NCI-H1105 treated with DMSO at 0.1 percent for 48 hours (cell line): ENCODE data around the gene CAB39L.

ENCODE experiments used
- DNase-seq: peaks from one replicate; lab custom pipeline; 2025; lab: John Stamatoyannopoulos, UW

Gene CAB39L

GRCh38 chr13:49443704-49444523 lies at the start of gene CAB39L, which contains the start of gene SETDB2:
Gene CAB39L (minus strand): TSS chr13:49444064. CDS start chr13:49382910, 61,154 bp downstream.
Gene SETDB2 (plus strand): TSS chr13:49444274. CDS start chr13:49451894, 7,620 bp downstream.
- DNase-seq = peak; percentile 96

- DNase-seq = no peak
Observed at GRCh38 chr13:49488563-49488962, 44.7 kb upstream of the CAB39L start.

DNA sequence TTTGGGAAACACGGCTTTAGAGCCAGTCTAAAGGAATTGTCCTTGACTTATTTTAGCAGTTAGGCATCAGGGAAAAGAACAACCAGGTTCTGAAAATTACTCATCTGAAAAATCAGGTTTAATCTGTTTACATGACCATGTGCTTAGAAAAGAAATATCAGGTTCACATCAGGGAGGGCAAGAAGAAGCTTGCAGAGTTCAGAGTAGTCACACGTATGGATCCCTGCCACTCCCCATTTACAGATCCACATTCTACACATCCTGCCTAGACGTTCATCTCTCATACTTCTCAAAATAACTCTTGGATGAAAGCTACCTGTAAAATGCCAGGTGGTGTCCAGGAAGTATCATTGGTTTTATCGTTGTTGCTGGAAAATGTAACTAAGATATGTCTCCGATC lies 37.9 kb upstream of the CAB39L start:
- no peak for DNase-seq

DNA sequence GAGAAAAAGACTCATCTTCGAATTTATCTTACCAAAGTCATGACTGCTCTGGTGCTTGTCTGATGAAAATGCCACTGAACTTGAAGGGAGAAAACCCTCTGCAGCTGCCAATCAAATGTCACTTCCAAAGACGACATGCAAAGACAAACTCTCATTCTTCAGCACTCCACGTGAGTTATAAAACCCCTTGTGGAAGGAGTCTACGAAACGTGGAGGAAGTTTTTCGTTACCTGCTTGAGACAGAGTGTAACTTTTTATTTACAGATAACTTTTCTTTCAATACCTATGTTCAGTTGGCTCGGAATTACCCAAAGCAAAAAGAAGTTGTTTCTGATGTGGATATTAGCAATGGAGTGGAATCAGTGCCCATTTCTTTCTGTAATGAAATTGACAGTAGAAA lies 32.7 kb upstream of the CAB39L start:
- no peak for DNase-seq

GRCh38 chr13:49472186-49472585 lies 28.3 kb upstream of the CAB39L start:
- no peak for DNase-seq

GRCh38 chr13:49466292-49466838 lies 22.5 kb upstream of the CAB39L start:
- DNase-seq = no peak

GRCh38 chr13:49464621-49465325 lies 20.9 kb upstream of the CAB39L start:
- DNase-seq = no peak

- no peak for DNase-seq
Observed at GRCh38 chr13:49464085-49464484, 20.2 kb upstream of the CAB39L start.

DNA sequence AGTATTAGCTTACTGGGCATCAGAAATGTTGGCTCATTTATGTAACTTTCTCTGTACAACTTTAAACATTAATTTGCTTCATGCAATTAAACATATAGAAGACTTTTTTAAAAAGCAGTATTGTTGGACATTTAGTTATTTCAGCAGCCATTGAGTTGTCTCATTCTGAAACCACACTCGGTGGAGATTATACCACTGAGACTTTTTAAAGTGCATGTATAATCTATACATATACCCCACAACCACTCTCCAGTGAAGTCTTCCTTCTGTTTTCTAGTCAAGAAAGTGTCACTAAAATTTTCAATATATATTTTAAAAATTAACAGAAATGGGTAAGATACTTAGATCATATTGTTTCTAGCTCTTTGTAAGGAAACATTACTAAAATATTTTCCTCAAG lies 15.7 kb upstream of the CAB39L start:
- DNase-seq = no peak

GRCh38 chr13:49457221-49457620 lies 13.4 kb upstream of the CAB39L start:
- no peak for DNase-seq

GRCh38 chr13:49456156-49456555 lies 12.3 kb upstream of the CAB39L start:
- DNase-seq = no peak

- DNase-seq = no peak
Observed at GRCh38 chr13:49455007-49455398, 11.1 kb upstream of the CAB39L start.

- DNase-seq = no peak
Observed at GRCh38 chr13:49454388-49455006, 10.6 kb upstream of the CAB39L start.

- DNase-seq = no peak
Observed at GRCh38 chr13:49453465-49453864, 9.6 kb upstream of the CAB39L start.

GRCh38 chr13:49452725-49453457 lies 9.0 kb upstream of the CAB39L start:
- DNase-seq = no peak

GRCh38 chr13:49450105-49450819 lies 6.4 kb upstream of the CAB39L start:
- DNase-seq = no peak

GRCh38 chr13:49448753-49449152 lies 4.9 kb upstream of the CAB39L start:
- DNase-seq = no peak

DNA sequence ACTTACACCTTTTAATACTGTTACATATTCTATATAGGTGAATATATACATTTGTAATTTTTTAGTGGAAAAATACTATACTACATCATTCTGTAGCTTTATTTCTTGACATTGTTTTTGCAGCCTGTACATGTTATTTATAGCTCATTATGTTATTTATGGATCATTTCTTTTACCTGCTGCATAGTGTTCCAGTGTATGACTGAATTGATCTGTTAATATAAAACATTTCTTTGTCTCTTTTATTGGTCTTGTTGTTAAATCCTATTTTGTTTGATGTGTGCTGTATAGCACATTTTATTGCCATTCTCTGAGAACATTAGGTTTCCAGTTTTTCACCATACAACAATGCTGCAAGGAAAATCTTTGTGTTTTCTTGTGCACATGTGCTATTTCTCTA lies 2.6 kb upstream of the CAB39L start:
- DNase-seq = no peak

- DNase-seq = peak; percentile 25
Observed at GRCh38 chr13:49444524-49445395, 896 bp upstream of the CAB39L start.

- DNase-seq = peak; percentile 37
Observed at GRCh38 chr13:49443357-49443703, 534 bp downstream of the CAB39L start.
